Peyer's patch (tissue), 4 donors: ENCODE data around the gene TFAP2A. TPM values are rescaled to one million over a fixed set of nuclear protein-coding genes. Genes with fewer than 3 reads are reported as not detected.

Source experiments
- DNase-seq, 3 donors: peaks; one replicate each; pipeline ENCODE4 v3.0.0-alpha.2; 2017 to 2019
- H3K27ac ChIP-seq, 4 donors: fragments of 200-600 bp; sonication (generic); one replicate each; pipeline ENCODE4 v1.5.1; 2016 to 2019
- H3K27me3 ChIP-seq, 2 donors: fragments of 200-600 bp; sonication (generic); one replicate each; pipeline ENCODE4 v1.5.1; 2019
- H3K36me3 ChIP-seq, 3 donors: fragments of 200-600 bp; sonication (generic); one replicate each; pipeline ENCODE4 v1.5.1; 2016 to 2019
- H3K4me1 ChIP-seq, 4 donors: fragments of 200-600 bp; sonication (generic); one replicate each; pipeline ENCODE4 v1.5.1; 2016 to 2019
- H3K4me3 ChIP-seq, 4 donors: fragments of 200-600 bp; sonication (generic); 1 replicate in 3 of 4; 2 replicates in 1 of 4; pipeline ENCODE4 v1.5.1; 2016 to 2019; ENCODE audit warnings: mild to moderate bottlenecking in 1 of 4
- H3K9me3 ChIP-seq, 4 donors: fragments of 200-600 bp; sonication (generic); one replicate each; pipeline ENCODE4 v1.5.1; 2016 to 2019; ENCODE audit warnings: mild to moderate bottlenecking in 1 of 4
- POLR2A ChIP-seq, 2 donors: fragments of 450-650 bp; IDR thresholded peaks; one replicate each; pipeline ENCODE4 v1.5.1; 2017; ENCODE audit warnings: antibody characterized with exemption in 2 of 2, mild to moderate bottlenecking in 2 of 2, moderate library complexity in 2 of 2
- total RNA-seq, 4 donors: library from RNA; depleted of rRNA; stranded (reverse); fragments of >200 nt; gene quantifications; one replicate each; pipeline ENCODE4 v1.1.0, GENCODE V29; 2016
- TF ChIP-seq, protein P1 (sequence below), 6 experiments: fragments of 450-650 bp in 4 of 6; fragments of 200-600 bp in 2 of 6; sonication (generic) in 1 of 6; IDR thresholded peaks; one replicate each; pipeline ENCODE4 v1.5.1; 2017 to 2019; ENCODE audit warnings: antibody characterized with exemption in 6 of 6, mild to moderate bottlenecking in 3 of 6, moderate library complexity in 1 of 6

Gene TFAP2A
- total RNA-seq: 1 to 10 TPM in 1 of 4 donors, not detected in 3; 1.4 TPM

- TF ChIP-seq, protein P1, sequence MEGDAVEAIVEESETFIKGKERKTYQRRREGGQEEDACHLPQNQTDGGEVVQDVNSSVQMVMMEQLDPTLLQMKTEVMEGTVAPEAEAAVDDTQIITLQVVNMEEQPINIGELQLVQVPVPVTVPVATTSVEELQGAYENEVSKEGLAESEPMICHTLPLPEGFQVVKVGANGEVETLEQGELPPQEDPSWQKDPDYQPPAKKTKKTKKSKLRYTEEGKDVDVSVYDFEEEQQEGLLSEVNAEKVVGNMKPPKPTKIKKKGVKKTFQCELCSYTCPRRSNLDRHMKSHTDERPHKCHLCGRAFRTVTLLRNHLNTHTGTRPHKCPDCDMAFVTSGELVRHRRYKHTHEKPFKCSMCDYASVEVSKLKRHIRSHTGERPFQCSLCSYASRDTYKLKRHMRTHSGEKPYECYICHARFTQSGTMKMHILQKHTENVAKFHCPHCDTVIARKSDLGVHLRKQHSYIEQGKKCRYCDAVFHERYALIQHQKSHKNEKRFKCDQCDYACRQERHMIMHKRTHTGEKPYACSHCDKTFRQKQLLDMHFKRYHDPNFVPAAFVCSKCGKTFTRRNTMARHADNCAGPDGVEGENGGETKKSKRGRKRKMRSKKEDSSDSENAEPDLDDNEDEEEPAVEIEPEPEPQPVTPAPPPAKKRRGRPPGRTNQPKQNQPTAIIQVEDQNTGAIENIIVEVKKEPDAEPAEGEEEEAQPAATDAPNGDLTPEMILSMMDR (IDR thresholded peaks at IDR 0.05): no peak
- TF ChIP-seq POLR2A (IDR thresholded peaks at IDR 0.05): no peak
- Histone ChIP-seq H3K4me1 (peaks cover 0 to 52% (median 11%) of the 10 kb centered on the region in 4 donors), H3K36me3 (no peaks in the 10 kb centered on the region), H3K27ac (no peak within 1 kb of the TSS), H3K4me3 (no peak within 1 kb of the TSS), H3K9me3 (no peaks in the 10 kb centered on the region), H3K27me3 (peaks cover 0 to 84% of the 10 kb centered on the region in 2 donors)
- DNase-seq: no peak
These were observed at the start of gene TFAP2A for GRCh38 chr6:10414756-10415616. Gene TFAP2A (minus strand): TSS chr6:10415074. CDS start chr6:10414991, 83 bp downstream.

- H3K36me3 ChIP-seq: no peaks in the 10 kb centered on the region
- no peak overlapping the region for H3K4me3 ChIP-seq
- no peak for TF ChIP-seq POLR2A (IDR thresholded peaks at IDR 0.05)
- TF ChIP-seq, protein P1 (IDR thresholded peaks at IDR 0.05): no peak
- no peaks in the 10 kb centered on the region for H3K4me1 ChIP-seq
- no peaks in the 10 kb centered on the region for H3K9me3 ChIP-seq
- H3K27me3 ChIP-seq: no peaks in the 10 kb centered on the region
- no peak for DNase-seq
- H3K27ac ChIP-seq: no peak overlapping the region
These were observed 48.9 kb upstream of the TFAP2A start for GRCh38 chr6:10463491-10464481.

GRCh38 chr6:10463040-10463439 is 48.2 kb upstream of the TFAP2A start:
- Histone ChIP-seq H3K4me3 (no peak overlapping the region), H3K9me3 (no peaks in the 10 kb centered on the region), H3K4me1 (no peaks in the 10 kb centered on the region), H3K36me3 (no peaks in the 10 kb centered on the region), H3K27ac (no peak overlapping the region), H3K27me3 (no peaks in the 10 kb centered on the region)
- TF ChIP-seq, protein P1 (IDR thresholded peaks at IDR 0.05): no peak
- TF ChIP-seq POLR2A (IDR thresholded peaks at IDR 0.05): no peak
- DNase-seq: no peak

DNA sequence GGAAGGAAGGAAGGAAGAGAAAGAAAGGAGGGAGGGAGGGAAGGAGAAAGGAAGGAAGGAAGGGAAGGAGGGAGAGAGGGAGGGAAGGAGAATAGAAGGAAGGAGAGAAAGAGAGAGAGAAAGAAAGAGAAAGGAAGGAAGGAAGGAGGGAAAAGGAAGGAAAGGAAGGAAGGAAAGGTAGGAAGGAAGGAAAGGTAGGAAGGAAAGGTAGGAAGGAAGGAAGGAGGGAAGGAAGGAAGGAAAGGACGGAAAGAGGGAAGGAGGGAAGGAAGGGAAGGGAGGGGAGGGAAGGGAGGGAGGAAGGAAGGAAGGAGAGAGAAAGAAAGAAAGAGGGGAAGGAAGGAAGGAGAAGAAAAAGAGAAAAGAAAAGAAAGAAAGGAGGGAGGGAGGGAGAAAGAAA is 47.0 kb upstream of the TFAP2A start:
- no peak for DNase-seq
- no peaks in the 10 kb centered on the region for H3K4me1 ChIP-seq
- no peaks in the 10 kb centered on the region for H3K27me3 ChIP-seq
- no peak overlapping the region for H3K4me3 ChIP-seq
- no peaks in the 10 kb centered on the region for H3K36me3 ChIP-seq
- no peak overlapping the region for H3K27ac ChIP-seq
- H3K9me3 ChIP-seq: no peaks in the 10 kb centered on the region
- TF ChIP-seq POLR2A (IDR thresholded peaks at IDR 0.05): no peak
- TF ChIP-seq, protein P1 (IDR thresholded peaks at IDR 0.05): no peak

DNA sequence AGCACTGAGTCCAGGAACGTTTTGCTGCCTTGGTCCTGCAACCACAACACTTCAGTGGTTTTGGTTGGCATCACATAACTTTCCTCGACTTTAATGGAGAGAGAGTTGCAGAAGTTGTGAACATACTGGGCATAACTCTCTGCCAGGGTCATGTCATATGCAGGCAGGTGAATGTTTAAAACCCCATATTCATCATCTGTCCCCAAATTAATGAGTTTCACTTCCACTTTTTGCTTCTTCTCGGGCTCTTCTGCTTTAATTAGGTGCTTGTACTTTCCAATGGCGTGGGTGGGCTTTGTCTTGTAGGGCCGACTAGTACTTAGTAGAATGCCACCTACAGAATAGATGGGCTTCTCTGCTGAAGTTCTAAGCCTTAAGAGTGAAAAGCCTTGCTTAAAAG is 45.2 kb upstream of the TFAP2A start:
- no peaks in the 10 kb centered on the region for H3K36me3 ChIP-seq
- H3K9me3 ChIP-seq: no peaks in the 10 kb centered on the region
- DNase-seq: no peak
- H3K27ac ChIP-seq: no peak overlapping the region
- TF ChIP-seq, protein P1 (IDR thresholded peaks at IDR 0.05): no peak
- no peak for TF ChIP-seq POLR2A (IDR thresholded peaks at IDR 0.05)
- H3K4me3 ChIP-seq: no peak overlapping the region
- no peaks in the 10 kb centered on the region for H3K27me3 ChIP-seq
- H3K4me1 ChIP-seq: no peaks in the 10 kb centered on the region
